Muscle layer of duodenum (tissue), 2 donors: ENCODE data around the gene NCK2.

Experiments used
- H3K27ac ChIP-seq: one replicate; pipeline ENCODE4 v1.7.0; 2013; ENCODE audit warnings: mild to moderate bottlenecking, low read length
- H3K27me3 ChIP-seq: one replicate; pipeline ENCODE4 v1.7.0; 2013; ENCODE audit warnings: low read depth, mild to moderate bottlenecking, control low read depth, low read length
- H3K36me3 ChIP-seq, 2 donors: one replicate each; pipeline ENCODE4 v1.7.0; 2013; ENCODE audit warnings: low read length in 2 of 2, control low read depth in 1 of 2, mild to moderate bottlenecking in 1 of 2; ENCODE audit not compliant: insufficient read depth in 2 of 2, control insufficient read depth in 1 of 2
- H3K4me1 ChIP-seq, 2 donors: one replicate each; pipeline ENCODE4 v1.7.0; 2013; ENCODE audit warnings: low read length in 2 of 2, mild to moderate bottlenecking in 2 of 2, control low read depth in 1 of 2, moderate library complexity in 1 of 2; ENCODE audit not compliant: insufficient read depth in 2 of 2, control insufficient read depth in 1 of 2
- H3K4me3 ChIP-seq, 2 donors: one replicate each; pipeline ENCODE4 v1.7.0; 2013; ENCODE audit warnings: low read length in 2 of 2, low read depth in 1 of 2, mild to moderate bottlenecking in 1 of 2
- H3K9me3 ChIP-seq, 2 donors: one replicate each; pipeline ENCODE4 v1.7.0; 2013; ENCODE audit warnings: low read length in 2 of 2, control low read depth in 1 of 2, mild to moderate bottlenecking in 1 of 2; ENCODE audit not compliant: control insufficient read depth in 1 of 2
- donor health status: healthy.

Gene NCK2

DNA sequence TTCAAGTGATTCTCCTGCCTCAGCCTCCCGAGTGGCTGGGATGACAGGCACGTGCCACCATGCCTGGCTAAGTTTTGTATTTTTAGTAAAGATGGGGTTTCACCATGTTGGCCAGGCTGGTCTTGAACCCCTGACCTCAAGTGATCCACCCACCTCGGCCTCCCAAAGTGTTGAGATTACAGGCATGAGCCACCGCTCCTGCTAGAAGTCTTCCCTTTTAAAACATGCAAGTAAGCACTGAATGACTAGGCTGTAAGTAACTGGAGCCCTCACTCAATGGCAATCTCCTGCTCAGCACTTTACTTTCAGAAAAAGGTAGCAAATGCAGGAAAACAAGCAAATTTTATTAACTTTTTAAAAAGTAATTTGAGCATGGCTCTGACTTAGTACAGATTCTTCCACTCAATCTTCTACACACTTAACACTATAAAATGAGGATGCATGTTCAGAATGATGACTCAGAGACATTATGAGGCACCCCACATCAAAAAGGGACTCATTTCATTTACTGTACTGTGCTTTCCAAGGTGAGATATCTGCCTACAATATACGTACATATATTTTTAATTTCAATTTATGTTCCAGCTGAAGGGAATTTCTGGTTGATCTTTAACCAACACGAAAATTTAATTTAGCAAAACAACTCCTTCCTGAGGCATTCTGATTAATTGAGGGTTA, 6.6 kb upstream of the NCK2 start:
- H3K27ac ChIP-seq = no peak overlapping the region
- no peak overlapping the region for H3K4me3 ChIP-seq
- no peaks in the 10 kb centered on the region for H3K9me3 ChIP-seq
- H3K27me3 ChIP-seq = no peaks in the 10 kb centered on the region
- H3K4me1 ChIP-seq = no peaks in the 10 kb centered on the region
- H3K36me3 ChIP-seq = no peaks in the 10 kb centered on the region

DNA sequence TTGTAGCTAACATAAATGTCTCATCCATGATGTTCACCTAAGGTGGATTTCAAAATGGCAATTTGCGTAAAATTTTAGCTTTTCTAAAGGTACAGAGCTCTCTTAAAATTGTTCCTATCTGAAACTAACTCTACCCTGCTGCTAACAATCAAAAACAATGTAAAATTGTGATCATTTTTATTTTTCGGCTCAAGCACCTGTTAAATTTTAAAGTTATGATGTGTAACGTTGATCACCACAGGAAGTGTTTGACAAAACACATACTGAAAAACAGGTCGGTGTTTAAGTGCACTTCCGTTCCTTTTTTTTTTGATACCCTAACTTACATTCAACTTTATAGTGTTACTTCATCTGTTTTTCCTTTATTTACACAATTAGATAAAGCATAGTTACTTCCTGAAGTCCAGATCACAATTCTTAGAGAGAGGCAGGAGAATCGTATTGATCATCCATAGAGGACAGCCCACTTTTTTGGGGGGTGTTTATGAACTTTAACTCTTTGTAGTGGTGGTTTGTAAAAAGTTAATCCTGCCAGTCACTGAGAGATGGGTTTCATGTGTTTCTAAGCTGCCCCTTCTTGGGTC, 6.0 kb upstream of the NCK2 start:
- no peak overlapping the region for H3K27ac ChIP-seq

DNA sequence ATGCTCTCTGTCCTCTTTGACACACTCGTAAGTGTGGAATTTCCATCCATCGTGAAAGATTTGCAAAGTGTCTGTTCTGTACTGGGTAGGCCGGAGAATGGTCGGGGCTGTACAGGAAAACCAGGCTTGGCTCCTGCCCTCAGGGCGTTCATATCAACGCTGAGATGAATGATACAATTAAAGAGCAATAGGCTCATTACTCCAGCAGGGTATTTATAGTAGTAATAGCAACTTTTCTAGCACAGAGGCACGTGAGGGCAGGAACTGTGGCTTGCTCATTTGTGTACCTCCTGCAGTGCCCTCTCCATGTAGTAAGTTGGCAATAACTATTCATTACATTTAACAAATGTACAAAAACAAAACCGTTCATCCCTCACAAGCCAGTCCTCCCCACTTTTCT, 5.3 kb upstream of the NCK2 start:
- H3K27ac ChIP-seq = no peak overlapping the region
- H3K36me3 ChIP-seq = no peaks in the 10 kb centered on the region
- H3K4me1 ChIP-seq = peaks cover 4 to 5% of the 10 kb centered on the region in 2 donors
- H3K4me3 ChIP-seq = no peak overlapping the region
- H3K9me3 ChIP-seq = no peaks in the 10 kb centered on the region
- H3K27me3 ChIP-seq = no peaks in the 10 kb centered on the region

More for the DNA sequence above, 6.0 kb upstream of the NCK2 start:
- Histone ChIP-seq H3K4me3 (no peak overlapping the region), H3K36me3 (no peaks in the 10 kb centered on the region), H3K4me1 (peaks cover 0 to under 1% of the 10 kb centered on the region in 2 donors), H3K9me3 (no peaks in the 10 kb centered on the region), H3K27me3 (no peaks in the 10 kb centered on the region)

DNA sequence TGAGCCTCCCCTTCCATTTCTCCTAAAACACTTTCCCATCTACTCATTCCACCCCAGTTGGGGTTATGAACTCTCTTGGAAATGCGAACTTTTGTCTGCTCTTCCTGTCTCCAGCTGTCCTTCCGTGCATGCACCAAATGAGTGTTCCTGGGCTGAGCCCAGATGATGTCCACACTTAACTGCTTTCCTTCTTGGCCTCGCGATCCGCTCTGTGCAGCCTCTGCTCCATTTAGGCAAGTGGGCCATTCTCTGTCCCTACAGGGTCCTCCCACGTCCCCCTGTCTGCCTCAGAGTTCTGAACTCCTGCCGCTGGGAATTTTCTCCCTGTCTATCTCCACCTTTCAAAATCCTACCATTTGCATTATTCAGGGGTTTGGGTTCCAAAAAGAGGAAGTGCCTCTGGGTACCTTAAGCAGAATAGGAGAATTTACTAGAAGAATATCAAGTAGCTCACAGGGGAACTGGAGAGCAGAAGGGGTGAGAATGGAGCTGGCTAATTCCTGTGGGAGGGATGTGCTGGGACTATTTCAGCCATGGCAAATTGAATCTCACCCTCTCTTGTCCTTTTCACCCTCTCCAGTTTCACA, 4.7 kb upstream of the NCK2 start:
- Histone ChIP-seq H3K4me3 (no peak overlapping the region), H3K4me1 (peaks cover 4 to 5% of the 10 kb centered on the region in 2 donors), H3K9me3 (no peaks in the 10 kb centered on the region), H3K27ac (no peak overlapping the region), H3K27me3 (no peaks in the 10 kb centered on the region), H3K36me3 (no peaks in the 10 kb centered on the region)

DNA sequence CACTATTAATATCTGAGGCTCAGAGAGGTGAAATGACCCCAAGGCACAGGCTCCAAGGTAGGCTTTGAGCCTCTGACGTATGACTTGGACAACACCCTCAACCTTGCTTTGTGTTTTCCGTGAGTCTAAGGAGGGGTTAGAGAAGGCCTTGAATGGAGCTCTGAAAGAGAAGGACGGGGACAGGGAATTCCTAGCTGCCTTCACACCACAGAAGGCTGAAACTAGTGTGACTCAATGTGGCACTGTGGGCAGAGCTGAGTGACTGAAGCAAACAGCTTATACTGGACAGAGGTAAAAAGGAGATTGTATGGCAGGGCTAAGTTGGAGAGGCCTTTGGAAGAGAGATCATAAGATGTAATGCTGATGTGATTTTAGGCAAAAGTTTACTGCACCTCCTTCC, 3.5 kb upstream of the NCK2 start:
- Histone ChIP-seq H3K4me1 (peaks cover 4 to 6% of the 10 kb centered on the region in 2 donors), H3K4me3 (no peak overlapping the region), H3K9me3 (no peaks in the 10 kb centered on the region), H3K36me3 (no peaks in the 10 kb centered on the region), H3K27me3 (no peaks in the 10 kb centered on the region), H3K27ac (no peak overlapping the region)

DNA sequence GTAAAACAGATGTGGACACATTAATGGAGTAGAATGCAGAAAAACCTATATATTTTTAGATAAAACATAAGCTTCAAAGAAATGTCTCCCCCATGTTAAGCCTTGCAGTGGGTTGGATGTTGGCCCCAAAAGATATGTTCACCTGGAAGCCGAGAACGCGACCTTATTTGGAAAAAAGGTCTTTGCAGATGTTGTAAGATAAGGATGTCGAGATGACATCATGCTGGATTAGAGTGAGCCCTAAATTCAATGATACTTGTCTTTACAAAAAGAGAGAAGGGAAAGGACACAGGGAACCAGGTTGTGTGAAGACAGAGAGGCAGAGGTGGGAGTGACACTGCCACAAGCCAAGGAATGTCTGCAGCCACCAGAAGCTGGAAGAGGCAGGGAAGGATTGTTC, 3.1 kb upstream of the NCK2 start:
- peaks cover 5 to 11% of the 10 kb centered on the region in 2 donors for H3K4me1 ChIP-seq
- H3K27me3 ChIP-seq = no peaks in the 10 kb centered on the region
- H3K4me3 ChIP-seq = no peak overlapping the region
- H3K36me3 ChIP-seq = no peaks in the 10 kb centered on the region
- H3K9me3 ChIP-seq = no peaks in the 10 kb centered on the region
- no peak overlapping the region for H3K27ac ChIP-seq

DNA sequence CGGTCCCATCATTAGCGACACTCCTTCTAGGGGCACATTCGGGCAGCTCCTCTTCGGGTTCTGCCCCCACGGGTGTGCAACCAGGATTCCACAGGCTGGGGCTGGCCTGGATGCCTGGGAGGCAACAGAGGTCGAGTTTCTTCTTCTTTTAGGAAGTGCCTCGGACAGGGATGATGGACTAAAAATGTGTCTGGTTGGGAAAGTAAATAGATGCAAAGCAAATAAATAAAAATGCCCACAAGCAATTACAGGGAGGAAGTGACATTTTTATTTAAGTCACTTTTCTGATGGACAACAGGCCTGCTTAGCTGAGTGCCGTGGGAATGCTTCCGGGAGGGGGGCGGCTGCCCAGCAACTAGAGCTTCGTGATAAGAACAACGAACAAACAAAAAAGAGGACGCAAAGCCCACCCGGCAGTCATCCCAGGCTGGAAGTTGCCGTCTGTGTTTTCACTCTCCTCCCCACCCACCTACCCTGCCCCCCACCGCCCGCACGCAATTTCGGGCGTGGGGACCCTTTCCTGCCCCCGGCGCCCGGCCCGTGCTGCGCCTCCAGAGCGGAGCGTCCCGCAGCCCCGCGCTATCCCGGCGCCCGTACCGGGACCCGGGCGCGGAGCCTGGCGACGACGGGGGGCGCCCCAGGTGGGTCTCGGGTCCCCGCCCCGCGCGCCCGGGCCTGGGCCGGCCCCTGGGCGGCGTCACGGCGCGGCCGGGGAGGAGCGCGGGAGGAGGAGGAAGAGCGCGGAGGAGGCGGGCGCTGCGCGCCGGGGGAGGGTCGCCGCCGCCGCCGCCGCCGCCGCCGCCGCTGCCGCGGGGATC, 412 bp upstream of the NCK2 start:
- H3K27me3 ChIP-seq = no peaks in the 10 kb centered on the region
- no peaks in the 10 kb centered on the region for H3K36me3 ChIP-seq
- no peaks in the 10 kb centered on the region for H3K9me3 ChIP-seq
- H3K4me1 ChIP-seq = peaks cover 19 to 32% of the 10 kb centered on the region in 2 donors
- H3K27ac ChIP-seq = peak overlapping the region; percentile 58
- H3K4me3 ChIP-seq = peak overlapping the region; percentile 49 to 54

DNA sequence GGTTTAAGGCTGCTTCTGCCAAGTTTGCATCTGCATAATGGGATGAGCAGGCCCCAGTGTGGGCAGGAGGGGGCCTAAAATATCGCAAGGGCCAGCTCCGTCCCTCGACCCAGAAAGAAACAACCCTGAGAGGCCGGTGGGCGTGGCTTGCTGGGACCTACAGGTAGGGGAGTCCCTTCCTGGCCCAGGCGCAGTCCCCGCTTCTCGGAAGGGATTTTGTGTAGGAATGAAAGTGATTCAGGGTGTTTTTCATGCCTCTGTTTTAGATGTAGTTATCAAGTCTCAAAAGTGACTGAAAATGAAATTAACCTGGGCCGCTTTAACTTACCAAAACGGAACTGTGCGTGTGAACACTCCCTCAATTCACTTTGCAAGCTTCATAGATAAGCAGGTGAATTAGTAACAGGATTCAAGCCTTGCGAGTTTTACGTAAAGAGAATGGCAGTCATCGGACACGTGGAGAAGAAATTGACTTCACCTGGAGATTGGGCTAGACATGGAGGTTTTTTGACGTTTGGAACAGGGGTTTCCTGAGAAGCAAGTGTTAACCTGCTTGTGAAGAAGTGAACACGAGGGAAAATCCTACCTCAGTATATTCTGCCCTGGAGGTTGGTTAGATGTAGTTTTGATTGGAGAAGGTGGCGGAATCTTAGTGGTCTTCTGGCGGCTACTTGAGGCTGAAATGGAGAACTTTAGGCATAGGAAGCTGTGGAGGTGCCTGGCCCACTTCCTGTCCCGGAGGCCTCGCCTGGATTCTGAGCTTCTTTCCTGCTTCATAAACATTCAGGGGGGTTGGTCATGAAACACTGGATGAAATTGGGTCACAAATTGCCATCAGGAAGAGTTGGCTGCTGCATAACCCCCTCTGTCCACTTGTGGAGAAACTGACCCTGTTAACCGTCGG, 1.7 kb downstream of the NCK2 start:
- no peaks in the 10 kb centered on the region for H3K27me3 ChIP-seq
- H3K27ac ChIP-seq = peak overlapping the region; percentile 88
- no peaks in the 10 kb centered on the region for H3K9me3 ChIP-seq
- H3K36me3 ChIP-seq = no peaks in the 10 kb centered on the region
- H3K4me3 ChIP-seq = peak overlapping the region; percentile 82 to 86
- peaks cover 19 to 32% of the 10 kb centered on the region in 2 donors for H3K4me1 ChIP-seq

DNA sequence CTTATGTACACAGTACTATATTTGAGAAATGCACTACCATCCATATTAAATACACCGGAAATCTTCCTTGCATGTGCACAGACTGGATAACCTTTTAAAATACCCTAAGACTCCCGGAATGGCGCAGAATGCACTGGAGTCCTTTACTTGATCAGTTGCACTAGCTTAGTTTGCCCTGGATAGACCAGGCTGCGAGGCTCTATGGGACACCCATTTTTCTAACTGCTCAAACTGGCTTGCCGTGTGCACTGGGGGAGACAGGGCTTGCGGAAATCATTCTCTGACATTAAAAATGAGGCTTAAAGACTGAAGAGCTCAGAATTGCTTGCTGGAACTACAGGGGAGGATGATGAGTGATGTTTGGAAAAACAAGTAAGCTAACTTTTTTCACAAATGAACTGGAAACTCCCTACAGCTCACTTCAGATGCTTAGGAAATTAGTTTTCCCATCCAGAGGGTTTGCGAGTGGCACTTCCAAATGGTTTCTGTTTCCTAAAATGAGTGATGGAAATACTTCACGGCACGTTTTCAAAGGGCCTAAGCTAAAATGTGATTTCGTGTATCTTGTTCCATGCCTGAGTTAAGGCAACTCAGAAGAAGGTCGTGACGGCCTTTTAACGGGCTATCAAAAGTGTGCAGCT, 2.7 kb downstream of the NCK2 start:
- Histone ChIP-seq H3K27me3 (no peaks in the 10 kb centered on the region), H3K27ac (peak overlapping the region; percentile 88), H3K4me3 (peak overlapping the region; percentile 82 to 86), H3K36me3 (no peaks in the 10 kb centered on the region), H3K4me1 (peaks cover 19 to 32% of the 10 kb centered on the region in 2 donors), H3K9me3 (no peaks in the 10 kb centered on the region)

DNA sequence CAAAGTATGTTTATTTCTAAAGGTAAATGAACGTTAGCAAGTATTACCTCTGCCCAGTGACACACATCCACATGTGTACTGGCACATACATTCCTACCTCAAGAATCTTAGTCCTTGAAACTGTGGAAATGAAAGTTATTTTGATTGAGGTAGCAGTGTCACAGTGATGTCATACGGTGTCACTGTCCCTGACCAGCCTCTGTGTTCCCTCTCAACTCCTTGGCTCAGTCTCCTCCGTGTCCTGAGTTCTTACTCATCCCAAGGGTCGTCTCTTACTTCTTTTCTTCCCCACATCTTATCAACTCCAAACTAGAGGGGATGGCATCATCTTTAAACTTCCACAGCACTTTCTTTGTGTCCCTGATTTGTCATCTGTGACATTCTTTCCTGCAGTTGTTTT, 3.3 kb downstream of the NCK2 start:
- H3K4me3 ChIP-seq = peak overlapping the region in 1 of 2 donors; percentile 11
- no peaks in the 10 kb centered on the region for H3K36me3 ChIP-seq
- H3K9me3 ChIP-seq = no peaks in the 10 kb centered on the region
- H3K4me1 ChIP-seq = peaks cover 19 to 32% of the 10 kb centered on the region in 2 donors
- peak overlapping the region; percentile 88 for H3K27ac ChIP-seq
- no peaks in the 10 kb centered on the region for H3K27me3 ChIP-seq
